Parietal lobe (tissue), 2 donors: ENCODE results near the gene TCP11L2. TPM values are rescaled to one million over a fixed set of nuclear protein-coding genes. Genes with fewer than 3 reads are reported as not detected.

ENCODE experiments used
- small RNA-seq: library from RNA; depleted of rRNA; stranded (forward); fragments of <200 nt; gene quantifications from one replicate; pipeline ENCODE3, GENCODE V24; 2014; ENCODE audit warnings: low replicate concordance
- total RNA-seq: library from RNA; depleted of rRNA; stranded (reverse); fragments of >200 nt; gene quantifications from one replicate; pipeline ENCODE4 v1.2.3, GENCODE V29; 2014

TCP11L2 gene
- 33.5 TPM for total RNA-seq

DNA sequence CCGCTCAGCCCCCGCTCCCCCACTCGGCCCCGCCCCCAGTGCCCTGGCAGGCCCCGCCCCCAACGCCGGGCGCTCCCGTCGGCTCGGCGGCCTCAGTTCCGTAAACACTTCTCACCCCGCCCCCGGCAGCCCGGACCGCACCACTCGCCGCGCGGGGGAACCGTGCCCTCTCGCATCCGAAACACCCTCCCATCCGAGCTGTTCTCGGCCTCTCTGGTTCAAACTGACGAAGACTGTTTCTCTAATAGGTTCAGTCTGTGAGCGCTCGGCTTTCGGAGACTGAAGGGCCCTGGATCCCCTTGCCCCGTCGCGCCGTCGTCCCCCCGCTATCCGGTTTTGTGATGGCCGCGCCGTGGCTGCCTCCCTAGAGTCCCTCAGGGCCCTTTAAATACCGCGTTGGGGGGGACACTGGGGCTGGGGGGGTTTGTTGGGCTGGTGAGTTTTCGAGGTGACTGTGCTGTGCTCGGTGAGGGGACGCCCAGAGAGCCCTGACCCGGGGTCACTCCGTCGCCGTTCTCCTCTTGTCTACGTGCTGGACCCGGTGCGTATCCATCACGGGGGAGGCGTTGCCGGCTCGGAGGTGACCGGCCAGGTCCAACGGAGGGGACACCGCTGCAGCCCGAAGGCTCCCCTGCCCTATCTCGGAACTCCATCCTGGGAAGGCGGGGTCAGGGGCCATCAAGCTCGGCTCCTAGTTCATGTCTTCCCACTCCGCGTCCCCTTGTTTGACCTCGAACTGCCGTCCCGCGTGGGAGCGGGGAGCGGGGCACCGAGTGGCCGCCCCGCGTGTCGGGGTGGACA lies at the start of gene TCP11L2:
Gene TCP11L2, plus strand, starts transcription at position 333 of the 801 bp plus-strand sequence. CDS start 8,343 bp downstream, outside the sequence.

DNA sequence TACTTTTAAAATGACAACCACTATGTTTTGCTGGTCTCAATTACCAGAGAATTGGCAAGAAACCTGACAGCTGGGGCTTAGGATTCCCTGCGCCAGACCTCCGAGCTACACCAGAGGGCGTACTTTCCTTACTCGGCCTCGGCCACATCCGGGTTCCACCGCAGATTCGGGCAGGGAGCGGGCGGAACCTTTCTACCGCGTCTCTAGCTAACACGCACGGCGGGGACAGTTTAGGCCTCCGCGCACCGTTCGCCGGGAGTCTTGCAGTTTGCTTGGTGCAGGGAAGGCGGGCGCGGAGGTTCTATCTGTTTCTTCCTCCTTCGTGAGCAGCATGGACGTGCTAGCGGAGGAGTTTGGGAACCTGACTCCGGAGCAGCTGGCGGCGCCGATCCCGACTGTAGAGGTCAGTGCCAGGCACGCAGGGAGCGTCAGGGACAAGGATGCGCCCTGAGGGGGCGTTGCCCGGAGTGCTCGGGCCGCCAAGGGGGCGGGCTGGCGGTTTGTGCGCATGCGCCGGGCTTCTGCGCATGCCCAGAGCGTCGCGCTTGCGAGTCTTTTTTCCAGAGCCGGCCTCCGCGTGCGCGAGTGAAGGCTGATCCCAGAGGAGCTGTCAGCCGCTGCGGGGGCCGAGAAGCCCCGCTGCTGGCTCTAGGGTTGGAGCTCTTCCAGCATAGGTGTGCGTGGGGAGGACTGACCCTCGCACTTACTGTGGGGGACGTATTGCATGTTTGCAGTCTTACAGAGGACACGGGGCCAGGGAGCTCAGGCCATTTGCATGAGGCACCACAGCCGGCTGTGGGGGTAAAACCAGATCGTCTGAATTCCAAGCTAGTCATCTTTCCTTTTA lies 55.2 kb downstream of the TCP11L2 start, which contains the start of gene POLR3B:
Gene POLR3B, plus strand, starts transcription at position 200 of the 847 bp plus-strand sequence. Its CDS starts 132 bp downstream, at position 332.

Small RNA genes within 50 kb of the gene (small RNA-seq; reads per million reads assigned to genes)
- gene RNU7-94P = not detected

Other genes starting within 250 kb of the TCP11L2 start
- gene NUAK1, start 163.8 kb upstream of the TCP11L2 start, total RNA-seq = 43.2 TPM
- 19.7 TPM for gene CKAP4, start 54.7 kb upstream of the TCP11L2 start, total RNA-seq
- gene POLR3B, start 55.0 kb downstream of the TCP11L2 start, total RNA-seq = 16.6 TPM